ENCODE measurements around the gene SND1.

Gene SND1

GRCh38 chr7:127907110-127908040 lies 255.4 kb downstream of the SND1 start:
- Histone ChIP-seq H3K36me3 (ENCODE audit: insufficient read depth, low read length) (peaks cover 6% of the 10 kb centered on the region), H3K9ac (ENCODE audit: low read depth, low read length) (no peak overlapping the region), H3K4me2 (ENCODE audit: low read length) (no peak overlapping the region)

GRCh38 chr7:127908430-127909258 lies 256.6 kb downstream of the SND1 start:
- Histone ChIP-seq H3K27me3 (ENCODE audit: control insufficient read depth, insufficient read depth, low read length) (no peaks in the 10 kb centered on the region), H3K9me3 (replicated peaks; ENCODE audit: low read length) (no peaks in the 10 kb centered on the region), H3K36me3 (ENCODE audit: insufficient read depth, low read length) (peaks cover 6% of the 10 kb centered on the region)

More at GRCh38 chr7:127907110-127908040, 255.4 kb downstream of the SND1 start:
- Histone ChIP-seq H3K4me3 (ENCODE audit: low read length) (no peak overlapping the region), H3K4me1 (ENCODE audit: control insufficient read depth, insufficient read depth, low read length) (peaks cover 20% of the 10 kb centered on the region), H3K27me3 (ENCODE audit: control insufficient read depth, insufficient read depth, low read length) (no peaks in the 10 kb centered on the region), H3K9me3 (replicated peaks; ENCODE audit: low read length) (no peaks in the 10 kb centered on the region)

GRCh38 chr7:127909424-127910152 lies 257.6 kb downstream of the SND1 start:
- no peak overlapping the region for H3K4me2 ChIP-seq (ENCODE audit: low read length)
- H3K9me3 ChIP-seq (replicated peaks; ENCODE audit: low read length): no peaks in the 10 kb centered on the region
- H3K27me3 ChIP-seq (ENCODE audit: control insufficient read depth, insufficient read depth, low read length): no peaks in the 10 kb centered on the region
- no peak overlapping the region for H3K4me3 ChIP-seq (ENCODE audit: low read length)
- peaks cover 20% of the 10 kb centered on the region for H3K4me1 ChIP-seq (ENCODE audit: control insufficient read depth, insufficient read depth, low read length)
- H3K36me3 ChIP-seq (ENCODE audit: insufficient read depth, low read length): peaks cover 2% of the 10 kb centered on the region
- no peak overlapping the region for H3K9ac ChIP-seq (ENCODE audit: low read depth, low read length)

More at GRCh38 chr7:127908430-127909258, 256.6 kb downstream of the SND1 start:
- Histone ChIP-seq H3K4me1 (ENCODE audit: control insufficient read depth, insufficient read depth, low read length) (peaks cover 20% of the 10 kb centered on the region), H3K4me3 (ENCODE audit: low read length) (no peak overlapping the region), H3K4me2 (ENCODE audit: low read length) (no peak overlapping the region), H3K9ac (ENCODE audit: low read depth, low read length) (no peak overlapping the region)

- peaks cover 20% of the 10 kb centered on the region for H3K4me1 ChIP-seq (ENCODE audit: control insufficient read depth, insufficient read depth, low read length)
- H3K9ac ChIP-seq (ENCODE audit: low read depth, low read length): no peak overlapping the region
- H3K27me3 ChIP-seq (ENCODE audit: control insufficient read depth, insufficient read depth, low read length): no peaks in the 10 kb centered on the region
- no peak overlapping the region for H3K4me3 ChIP-seq (ENCODE audit: low read length)
- no peaks in the 10 kb centered on the region for H3K36me3 ChIP-seq (ENCODE audit: insufficient read depth, low read length)
- H3K4me2 ChIP-seq (ENCODE audit: low read length): no peak overlapping the region
- H3K9me3 ChIP-seq (replicated peaks; ENCODE audit: low read length): no peaks in the 10 kb centered on the region
Observed at GRCh38 chr7:127910670-127911069, 258.7 kb downstream of the SND1 start.

GRCh38 chr7:127911968-127912511 lies 260.0 kb downstream of the SND1 start:
- Histone ChIP-seq H3K36me3 (ENCODE audit: insufficient read depth, low read length) (no peaks in the 10 kb centered on the region), H3K4me1 (ENCODE audit: control insufficient read depth, insufficient read depth, low read length) (peaks cover 15% of the 10 kb centered on the region), H3K4me3 (ENCODE audit: low read length) (no peak overlapping the region), H3K9me3 (replicated peaks; ENCODE audit: low read length) (no peaks in the 10 kb centered on the region), H3K4me2 (ENCODE audit: low read length) (no peak overlapping the region), H3K27me3 (ENCODE audit: control insufficient read depth, insufficient read depth, low read length) (no peaks in the 10 kb centered on the region), H3K9ac (ENCODE audit: low read depth, low read length) (no peak overlapping the region)

- Histone ChIP-seq H3K36me3 (ENCODE audit: insufficient read depth, low read length) (no peaks in the 10 kb centered on the region), H3K9me3 (replicated peaks; ENCODE audit: low read length) (no peaks in the 10 kb centered on the region), H3K9ac (ENCODE audit: low read depth, low read length) (no peak overlapping the region), H3K27me3 (ENCODE audit: control insufficient read depth, insufficient read depth, low read length) (no peaks in the 10 kb centered on the region), H3K4me1 (ENCODE audit: control insufficient read depth, insufficient read depth, low read length) (peaks cover 7% of the 10 kb centered on the region), H3K4me2 (ENCODE audit: low read length) (no peak overlapping the region), H3K4me3 (ENCODE audit: low read length) (no peak overlapping the region)
Observed at GRCh38 chr7:127912901-127913300, 260.9 kb downstream of the SND1 start.

- Histone ChIP-seq H3K27me3 (ENCODE audit: control insufficient read depth, insufficient read depth, low read length) (no peaks in the 10 kb centered on the region), H3K9ac (ENCODE audit: low read depth, low read length) (no peak overlapping the region), H3K4me3 (ENCODE audit: low read length) (no peak overlapping the region), H3K36me3 (ENCODE audit: insufficient read depth, low read length) (no peaks in the 10 kb centered on the region), H3K4me1 (ENCODE audit: control insufficient read depth, insufficient read depth, low read length) (no peaks in the 10 kb centered on the region), H3K4me2 (ENCODE audit: low read length) (no peak overlapping the region), H3K9me3 (replicated peaks; ENCODE audit: low read length) (no peaks in the 10 kb centered on the region)
Observed at GRCh38 chr7:127913686-127914085, 261.7 kb downstream of the SND1 start.

- H3K36me3 ChIP-seq (ENCODE audit: insufficient read depth, low read length): no peaks in the 10 kb centered on the region
- H3K4me1 ChIP-seq (ENCODE audit: control insufficient read depth, insufficient read depth, low read length): no peaks in the 10 kb centered on the region
- no peak overlapping the region for H3K9ac ChIP-seq (ENCODE audit: low read depth, low read length)
- no peak overlapping the region for H3K4me3 ChIP-seq (ENCODE audit: low read length)
- H3K27me3 ChIP-seq (ENCODE audit: control insufficient read depth, insufficient read depth, low read length): no peaks in the 10 kb centered on the region
- no peaks in the 10 kb centered on the region for H3K9me3 ChIP-seq (replicated peaks; ENCODE audit: low read length)
- H3K4me2 ChIP-seq (ENCODE audit: low read length): no peak overlapping the region
Observed at GRCh38 chr7:127914693-127915092, 262.7 kb downstream of the SND1 start.

GRCh38 chr7:127916735-127917134 lies 264.7 kb downstream of the SND1 start:
- H3K4me1 ChIP-seq (ENCODE audit: control insufficient read depth, insufficient read depth, low read length): no peaks in the 10 kb centered on the region
- no peak overlapping the region for H3K4me2 ChIP-seq (ENCODE audit: low read length)
- H3K27me3 ChIP-seq (ENCODE audit: control insufficient read depth, insufficient read depth, low read length): no peaks in the 10 kb centered on the region
- H3K9ac ChIP-seq (ENCODE audit: low read depth, low read length): no peak overlapping the region
- no peaks in the 10 kb centered on the region for H3K36me3 ChIP-seq (ENCODE audit: insufficient read depth, low read length)
- no peaks in the 10 kb centered on the region for H3K9me3 ChIP-seq (replicated peaks; ENCODE audit: low read length)
- no peak overlapping the region for H3K4me3 ChIP-seq (ENCODE audit: low read length)

GRCh38 chr7:127918130-127918529 lies 266.1 kb downstream of the SND1 start:
- no peak overlapping the region for H3K4me3 ChIP-seq (ENCODE audit: low read length)
- no peaks in the 10 kb centered on the region for H3K4me1 ChIP-seq (ENCODE audit: control insufficient read depth, insufficient read depth, low read length)
- H3K9ac ChIP-seq (ENCODE audit: low read depth, low read length): no peak overlapping the region
- H3K27me3 ChIP-seq (ENCODE audit: control insufficient read depth, insufficient read depth, low read length): no peaks in the 10 kb centered on the region
- no peaks in the 10 kb centered on the region for H3K36me3 ChIP-seq (ENCODE audit: insufficient read depth, low read length)
- H3K9me3 ChIP-seq (replicated peaks; ENCODE audit: low read length): no peaks in the 10 kb centered on the region
- H3K4me2 ChIP-seq (ENCODE audit: low read length): no peak overlapping the region
